Right lung (tissue), 10 donors: ENCODE results near the gene MAML2. TPM values are rescaled to one million over a fixed set of nuclear protein-coding genes. Genes with fewer than 3 reads are reported as not detected.

Source experiments
- DNase-seq, 2 donors: peaks; one replicate each; pipeline ENCODE4 v3.0.0-alpha.2; 2013
- long read RNA-seq, 8 donors: transcript quantifications; one replicate each; lab custom pipeline, GENCODE V29; 2026
- polyA plus RNA-seq, 5 donors: library from polyadenylated mRNA; unstranded; fragments of 120-200 nt; gene quantifications; one replicate each; pipeline versions ENCODE4 v1.2.1 to v1.2.3, GENCODE V29; 2013; ENCODE audit warnings: inconsistent platforms in 1 of 5, low replicate concordance in 1 of 5; ENCODE audit not compliant: insufficient read length in 5 of 5, insufficient read depth in 1 of 5

The MAML2 gene
- 10 to 100 TPM; 24.0 to 44.9 (median 37.3) TPM for polyA plus RNA-seq
- long read RNA-seq, donor 1, transcript MAML2-202 (4 exons, 3,154 nt): major isoform, 8 of 35 reads
- long read RNA-seq, donor 1, partial matches to known transcripts: 27 of 35 reads
- long read RNA-seq, donor 1, other reads (novel, unspliced or antisense): 0 of 35 reads
- long read RNA-seq, donor 2, full-length matches to known transcripts: 6 of 19 reads
- long read RNA-seq, donor 2, partial matches to known transcripts: 13 of 19 reads
- long read RNA-seq, donor 2, other reads (novel, unspliced or antisense): 0 of 19 reads
- long read RNA-seq, donor 3, transcript MAML2-202 (4 exons, 3,154 nt): major isoform, 5 of 10 reads
- long read RNA-seq, donor 3, partial matches to known transcripts: 5 of 10 reads
- long read RNA-seq, donor 3, other reads (novel, unspliced or antisense): 0 of 10 reads
- long read RNA-seq, donor 4, partial matches to known transcripts: 17 of 20 reads
- long read RNA-seq, donor 4, other reads (novel, unspliced or antisense): 0 of 20 reads
- long read RNA-seq, donor 5, transcript MAML2-202 (4 exons, 3,154 nt): major isoform, 7 of 44 reads
- long read RNA-seq, donor 5, partial matches to known transcripts: 37 of 44 reads
- long read RNA-seq, donor 5, other reads (novel, unspliced or antisense): 0 of 44 reads
- long read RNA-seq, donor 6, transcript MAML2-202 (4 exons, 3,154 nt): major isoform, 11 of 11 reads
- long read RNA-seq, donor 6, partial matches to known transcripts: 0 of 11 reads
- long read RNA-seq, donor 6, other reads (novel, unspliced or antisense): 0 of 11 reads
- long read RNA-seq, donor 7, transcript MAML2-202 (4 exons, 3,154 nt): major isoform, 5 of 36 reads
- long read RNA-seq, donor 7, partial matches to known transcripts: 31 of 36 reads
- long read RNA-seq, donor 7, other reads (novel, unspliced or antisense): 0 of 36 reads
- long read RNA-seq, donor 8, partial matches to known transcripts: 8 of 9 reads
- long read RNA-seq, donor 8, other reads (novel, unspliced or antisense): 0 of 9 reads

- DNase-seq: peak; percentile 90 to 92
Measured at GRCh38 chr11:96342961-96343711, at the start of gene MAML2. TSS of gene MAML2 (minus strand) at chr11:96343195. CDS start at chr11:96341895, 1,300 bp downstream.

- no peak for DNase-seq
Measured at GRCh38 chr11:96391698-96392307, 48.8 kb upstream of the MAML2 start.

GRCh38 chr11:96390488-96390792 is 47.4 kb upstream of the MAML2 start:
- no peak for DNase-seq

- peak; percentile 96 for DNase-seq
Measured at GRCh38 chr11:96389720-96390487, 46.9 kb upstream of the MAML2 start, which contains the start of the genes CCDC82 and JRKL. TSS of gene CCDC82 (minus strand) at chr11:96389912. CDS start at chr11:96384747, 5,165 bp downstream. TSS of gene JRKL (plus strand) at chr11:96390013. CDS start at chr11:96390650, 637 bp downstream.

GRCh38 chr11:96388891-96389719 is 46.1 kb upstream of the MAML2 start:
- DNase-seq: peak in 1 of 2 donors; percentile 74

GRCh38 chr11:96385187-96385586 is 42.2 kb upstream of the MAML2 start:
- no peak for DNase-seq

- no peak for DNase-seq
Measured at GRCh38 chr11:96384156-96384555, 41.2 kb upstream of the MAML2 start.

GRCh38 chr11:96376796-96377195 is 33.8 kb upstream of the MAML2 start:
- DNase-seq: no peak

GRCh38 chr11:96373826-96374225 is 30.8 kb upstream of the MAML2 start:
- no peak for DNase-seq

- no peak for DNase-seq
Measured at GRCh38 chr11:96367342-96367741, 24.3 kb upstream of the MAML2 start.

GRCh38 chr11:96366024-96366423 is 23.0 kb upstream of the MAML2 start:
- no peak for DNase-seq

- DNase-seq: no peak
Measured at GRCh38 chr11:96365493-96365892, 22.5 kb upstream of the MAML2 start.

- no peak for DNase-seq
Measured at GRCh38 chr11:96361778-96362177, 18.8 kb upstream of the MAML2 start.

- DNase-seq: no peak
Measured at GRCh38 chr11:96358321-96358720, 15.3 kb upstream of the MAML2 start.

GRCh38 chr11:96357794-96358193 is 14.8 kb upstream of the MAML2 start:
- DNase-seq: no peak

GRCh38 chr11:96356848-96357247 is 13.9 kb upstream of the MAML2 start:
- DNase-seq: no peak

GRCh38 chr11:96342014-96342960 is 708 bp downstream of the MAML2 start:
- no peak for DNase-seq
